ENCODE data around the gene MRAP2. TPM values are rescaled to one million over a fixed set of nuclear protein-coding genes. Genes with fewer than 3 reads are reported as not detected.

The MRAP2 gene
- total RNA-seq, 1 experiment from 2014 or later = 1.4 TPM

DNA sequence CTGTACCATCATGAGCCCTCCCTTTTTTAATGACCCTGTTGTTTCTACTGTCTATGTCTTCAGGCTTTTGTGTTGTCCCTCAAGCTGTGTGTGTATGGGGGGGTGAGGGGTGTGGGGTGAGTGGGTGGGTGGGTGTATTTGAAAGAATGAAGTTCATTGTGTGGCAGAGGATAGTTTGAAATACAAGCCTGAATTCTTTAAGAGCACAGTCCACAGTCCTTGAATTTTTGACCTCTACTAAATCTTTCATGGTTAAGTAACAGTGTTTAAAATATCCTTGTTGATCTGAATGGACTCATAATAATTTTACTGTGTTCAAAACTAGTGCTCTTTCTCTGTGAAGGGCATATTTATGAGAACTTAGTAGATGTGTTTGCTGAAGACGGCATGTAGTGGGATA, 10.0 kb downstream of the MRAP2 start:
- POLR2A ChIA-PET = no interaction called here
- Mint-ChIP-seq H3K27ac (ENCODE audit: unreplicated experiment) (no peak overlapping the region), H3K36me3 (ENCODE audit: insufficient read depth, unreplicated experiment) (no peaks in the 10 kb centered on the region), H3K4me3 (ENCODE audit: unreplicated experiment) (no peak overlapping the region), H3K9me3 (ENCODE audit: unreplicated experiment) (peaks cover 13% of the 10 kb centered on the region), H3K4me1 (ENCODE audit: low read depth, unreplicated experiment) (no peaks in the 10 kb centered on the region), H3K27me3 (ENCODE audit: insufficient read depth, unreplicated experiment) (no peaks in the 10 kb centered on the region)
- Histone ChIP-seq H3K4me1 (no peaks in the 10 kb centered on the region), H3K27me3 (replicated peaks; ENCODE audit: control insufficient read depth, insufficient read depth, low read length) (no peaks in the 10 kb centered on the region), H3K36me3 (ENCODE audit: control insufficient read depth, insufficient read depth, low read length) (no peaks in the 10 kb centered on the region), H3K4me3 (ENCODE audit: low read depth, low read length) (no peak overlapping the region), H3K9me3 (no peaks in the 10 kb centered on the region)
- CTCF ChIA-PET = no interaction called here
- TF ChIP-seq, protein P1, sequence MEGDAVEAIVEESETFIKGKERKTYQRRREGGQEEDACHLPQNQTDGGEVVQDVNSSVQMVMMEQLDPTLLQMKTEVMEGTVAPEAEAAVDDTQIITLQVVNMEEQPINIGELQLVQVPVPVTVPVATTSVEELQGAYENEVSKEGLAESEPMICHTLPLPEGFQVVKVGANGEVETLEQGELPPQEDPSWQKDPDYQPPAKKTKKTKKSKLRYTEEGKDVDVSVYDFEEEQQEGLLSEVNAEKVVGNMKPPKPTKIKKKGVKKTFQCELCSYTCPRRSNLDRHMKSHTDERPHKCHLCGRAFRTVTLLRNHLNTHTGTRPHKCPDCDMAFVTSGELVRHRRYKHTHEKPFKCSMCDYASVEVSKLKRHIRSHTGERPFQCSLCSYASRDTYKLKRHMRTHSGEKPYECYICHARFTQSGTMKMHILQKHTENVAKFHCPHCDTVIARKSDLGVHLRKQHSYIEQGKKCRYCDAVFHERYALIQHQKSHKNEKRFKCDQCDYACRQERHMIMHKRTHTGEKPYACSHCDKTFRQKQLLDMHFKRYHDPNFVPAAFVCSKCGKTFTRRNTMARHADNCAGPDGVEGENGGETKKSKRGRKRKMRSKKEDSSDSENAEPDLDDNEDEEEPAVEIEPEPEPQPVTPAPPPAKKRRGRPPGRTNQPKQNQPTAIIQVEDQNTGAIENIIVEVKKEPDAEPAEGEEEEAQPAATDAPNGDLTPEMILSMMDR (IDR thresholded peaks at IDR 0.05; ENCODE audit: insufficient read depth in 1 of 2, low read depth in 1 of 2, low read length in 1 of 2, severe bottlenecking in 1 of 2, unreplicated experiment in 1 of 2) = no peak
- no peak for DNase-seq
- BruUV-seq (replicated peaks) = no TSS peak
- intact Hi-C loops (cut with micrococcal nuclease; ENCODE audit: unreplicated experiment) = no loop called here

DNA sequence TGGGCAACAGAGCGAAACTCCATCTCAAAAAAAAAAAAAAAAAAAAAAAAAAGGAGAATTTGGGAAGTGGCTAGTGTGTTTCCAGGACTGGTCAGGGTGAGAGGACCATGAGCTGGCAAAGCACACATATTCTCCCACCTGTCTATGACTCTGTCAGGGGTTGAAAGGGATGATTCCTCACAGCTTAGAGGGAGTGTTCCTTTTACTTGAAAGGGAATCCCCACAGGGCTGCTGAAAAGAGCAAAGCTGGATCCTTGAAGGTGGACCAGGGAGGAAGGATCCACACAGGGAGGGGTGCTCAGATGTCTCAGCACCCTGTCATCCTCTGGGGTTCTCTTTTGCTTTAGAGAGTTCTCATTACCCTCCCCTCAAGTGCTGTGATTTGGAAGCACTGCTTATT, 13.2 kb downstream of the MRAP2 start:
- ChIA-PET CTCF (interaction anchor here (0.6 kb wide), 2 partner anchors 11 to 348 kb away, joined by 3 read pairs; no protein-coding TSS in a partner anchor), POLR2A (no interaction called here)
- Mint-ChIP-seq H3K4me3 (ENCODE audit: unreplicated experiment) (no peak overlapping the region), H3K36me3 (ENCODE audit: insufficient read depth, unreplicated experiment) (no peaks in the 10 kb centered on the region), H3K9me3 (ENCODE audit: unreplicated experiment) (no peaks in the 10 kb centered on the region), H3K4me1 (ENCODE audit: low read depth, unreplicated experiment) (no peaks in the 10 kb centered on the region), H3K27ac (ENCODE audit: unreplicated experiment) (no peak overlapping the region), H3K27me3 (ENCODE audit: insufficient read depth, unreplicated experiment) (no peaks in the 10 kb centered on the region)
- Histone ChIP-seq H3K36me3 (ENCODE audit: control insufficient read depth, insufficient read depth, low read length) (no peaks in the 10 kb centered on the region), H3K27me3 (replicated peaks; ENCODE audit: control insufficient read depth, insufficient read depth, low read length) (no peaks in the 10 kb centered on the region), H3K4me3 (ENCODE audit: low read depth, low read length) (no peak overlapping the region), H3K4me1 (no peaks in the 10 kb centered on the region), H3K9me3 (no peaks in the 10 kb centered on the region)
- TF ChIP-seq, protein P1 (IDR thresholded peaks at IDR 0.05; ENCODE audit: insufficient read depth in 1 of 2, low read depth in 1 of 2, low read length in 1 of 2, severe bottlenecking in 1 of 2, unreplicated experiment in 1 of 2) = no peak
- intact Hi-C loops (cut with micrococcal nuclease; ENCODE audit: unreplicated experiment) = no loop called here
- no peak for DNase-seq
- no TSS peak for BruUV-seq (replicated peaks)

DNA sequence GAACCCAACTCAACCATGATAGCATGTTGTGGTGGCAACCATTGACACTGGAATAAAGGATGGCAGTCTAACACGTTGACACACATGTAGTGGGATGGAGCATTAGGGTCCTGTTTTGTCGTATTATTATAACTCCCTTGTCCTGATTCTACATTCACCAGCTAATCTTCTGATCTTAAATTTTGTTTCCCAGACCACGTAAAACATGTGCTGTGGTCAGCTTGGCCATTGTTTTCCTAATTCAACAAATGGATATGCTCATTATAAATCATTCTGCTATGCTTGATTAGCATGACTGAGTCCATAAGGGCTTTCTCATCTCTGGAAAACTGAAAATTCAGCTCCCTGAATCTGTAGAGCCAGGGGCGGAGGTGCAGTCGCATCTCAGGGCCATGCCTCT, 15.0 kb downstream of the MRAP2 start:
- Histone ChIP-seq H3K9me3 (no peaks in the 10 kb centered on the region), H3K4me3 (ENCODE audit: low read depth, low read length) (no peak overlapping the region), H3K36me3 (ENCODE audit: control insufficient read depth, insufficient read depth, low read length) (no peaks in the 10 kb centered on the region), H3K4me1 (no peaks in the 10 kb centered on the region), H3K27me3 (replicated peaks; ENCODE audit: control insufficient read depth, insufficient read depth, low read length) (no peaks in the 10 kb centered on the region)
- no peaks in the 10 kb centered on the region for H3K4me1 Mint-ChIP-seq (ENCODE audit: low read depth, unreplicated experiment)
- intact Hi-C loops (cut with micrococcal nuclease; ENCODE audit: unreplicated experiment) = no loop called here
- ChIA-PET CTCF (no interaction called here), POLR2A (no interaction called here)
- no TSS peak for BruUV-seq (replicated peaks)
- H3K27me3 Mint-ChIP-seq (ENCODE audit: insufficient read depth, unreplicated experiment) = no peaks in the 10 kb centered on the region
- no peak overlapping the region for H3K27ac Mint-ChIP-seq (ENCODE audit: unreplicated experiment)
- TF ChIP-seq, protein P1 (IDR thresholded peaks at IDR 0.05; ENCODE audit: insufficient read depth in 1 of 2, low read depth in 1 of 2, low read length in 1 of 2, severe bottlenecking in 1 of 2, unreplicated experiment in 1 of 2) = no peak
- H3K4me3 Mint-ChIP-seq (ENCODE audit: unreplicated experiment) = no peak overlapping the region
- H3K36me3 Mint-ChIP-seq (ENCODE audit: insufficient read depth, unreplicated experiment) = no peaks in the 10 kb centered on the region
- DNase-seq = no peak
- H3K9me3 Mint-ChIP-seq (ENCODE audit: unreplicated experiment) = no peaks in the 10 kb centered on the region

Data from Caco-2 (cell line).